Mammary epithelial cell (primary cell): Measurements from ENCODE around the gene NAGPA.

Source experiments
- EZH2 ChIP-seq: IDR thresholded peaks from 2 replicates; pipeline ENCODE4 v1.6.1; 2012; ENCODE audit warnings: low read length, inconsistent platforms, borderline replicate concordance
- TF ChIP-seq, protein P1 (sequence below), 2 donors: IDR thresholded peaks in 1 of 2; conservative IDR thresholded peaks in 1 of 2; 2 replicates each; pipeline ENCODE4 v1.5.1; 2011 to 2012; ENCODE audit warnings: inconsistent platforms in 2 of 2, low read length in 2 of 2, mild to moderate bottlenecking in 2 of 2, control low read depth in 1 of 2, low read depth in 1 of 2; ENCODE audit not compliant: insufficient read depth in 1 of 2; ENCODE audit errors: extremely low read depth in 1 of 2

GRCh38 chr16:5008311-5008731, 25.4 kb downstream of the NAGPA start:
- TF ChIP-seq, protein P1, sequence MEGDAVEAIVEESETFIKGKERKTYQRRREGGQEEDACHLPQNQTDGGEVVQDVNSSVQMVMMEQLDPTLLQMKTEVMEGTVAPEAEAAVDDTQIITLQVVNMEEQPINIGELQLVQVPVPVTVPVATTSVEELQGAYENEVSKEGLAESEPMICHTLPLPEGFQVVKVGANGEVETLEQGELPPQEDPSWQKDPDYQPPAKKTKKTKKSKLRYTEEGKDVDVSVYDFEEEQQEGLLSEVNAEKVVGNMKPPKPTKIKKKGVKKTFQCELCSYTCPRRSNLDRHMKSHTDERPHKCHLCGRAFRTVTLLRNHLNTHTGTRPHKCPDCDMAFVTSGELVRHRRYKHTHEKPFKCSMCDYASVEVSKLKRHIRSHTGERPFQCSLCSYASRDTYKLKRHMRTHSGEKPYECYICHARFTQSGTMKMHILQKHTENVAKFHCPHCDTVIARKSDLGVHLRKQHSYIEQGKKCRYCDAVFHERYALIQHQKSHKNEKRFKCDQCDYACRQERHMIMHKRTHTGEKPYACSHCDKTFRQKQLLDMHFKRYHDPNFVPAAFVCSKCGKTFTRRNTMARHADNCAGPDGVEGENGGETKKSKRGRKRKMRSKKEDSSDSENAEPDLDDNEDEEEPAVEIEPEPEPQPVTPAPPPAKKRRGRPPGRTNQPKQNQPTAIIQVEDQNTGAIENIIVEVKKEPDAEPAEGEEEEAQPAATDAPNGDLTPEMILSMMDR (conservative IDR thresholded peaks at IDR 0.05 in 1 of 2, IDR thresholded peaks at IDR 0.05 in 1 of 2; ENCODE audit: extremely low read depth in 1 of 2, insufficient read depth in 1 of 2, low read depth in 1 of 2, low read length in 2 of 2): no peak
- TF ChIP-seq EZH2: no peak
